Lower leg skin (tissue), 4 donors: ENCODE measurements around the gene NFRKB. TPM values are rescaled to one million over a fixed set of nuclear protein-coding genes. Genes with fewer than 3 reads are reported as not detected.

Experiments used
- DNase-seq, 2 donors: peaks; one replicate each; pipeline ENCODE4 v3.0.0-alpha.2; 2019; ENCODE audit warnings: low spot score in 2 of 2
- H3K4me3 ChIP-seq: fragments of 200-600 bp; sonication (generic); 2 replicates; pipeline ENCODE4 v1.5.1; 2017; ENCODE audit warnings: mild to moderate bottlenecking, low read depth; ENCODE audit not compliant: poor library complexity, severe bottlenecking
- POLR2A ChIP-seq, 2 donors: fragments of 450-650 bp; IDR thresholded peaks; one replicate each; pipeline ENCODE4 v1.6.1; 2016 to 2017; ENCODE audit warnings: antibody characterized with exemption in 2 of 2, mild to moderate bottlenecking in 1 of 2, moderate library complexity in 1 of 2
- WGBS, 2 donors: methylation state at CpG; one replicate each; pipeline ENCODE4 v1.1.5; 2018; 5-methylcytosine and 5-hydroxymethylcytosine counted together
- intact Hi-C: fragments of 100-400 bp; cut with DNase I; formaldehyde crosslinking; loops from one replicate; pipeline ENCODE4 v1.15.0; 2023; ENCODE audit warnings: low total_unique reads
- total RNA-seq, 4 donors: library from RNA; depleted of rRNA; stranded (reverse); fragments of >200 nt; gene quantifications; one replicate each; pipeline ENCODE4 v1.1.0, GENCODE V29; 2016
- TF ChIP-seq, protein P1 (sequence below), 3 donors: fragments of 450-650 bp; IDR thresholded peaks; one replicate each; pipeline ENCODE4 v1.5.1; 2016; ENCODE audit warnings: antibody characterized with exemption in 3 of 3, mild to moderate bottlenecking in 3 of 3, moderate library complexity in 2 of 3

The NFRKB gene
- total RNA-seq, 4 donors from 2014 or later: 41.9 to 57.1 (median 53.2) TPM

GRCh38 chr11:129918361-129918760, 23.0 kb upstream of the NFRKB start:
- WGBS, 2 donors: 95 to 96% methylated on average over 22 of the region's 22 CpGs
- no peak for DNase-seq
- intact Hi-C loops: no loop called here
- TF ChIP-seq, protein P1, sequence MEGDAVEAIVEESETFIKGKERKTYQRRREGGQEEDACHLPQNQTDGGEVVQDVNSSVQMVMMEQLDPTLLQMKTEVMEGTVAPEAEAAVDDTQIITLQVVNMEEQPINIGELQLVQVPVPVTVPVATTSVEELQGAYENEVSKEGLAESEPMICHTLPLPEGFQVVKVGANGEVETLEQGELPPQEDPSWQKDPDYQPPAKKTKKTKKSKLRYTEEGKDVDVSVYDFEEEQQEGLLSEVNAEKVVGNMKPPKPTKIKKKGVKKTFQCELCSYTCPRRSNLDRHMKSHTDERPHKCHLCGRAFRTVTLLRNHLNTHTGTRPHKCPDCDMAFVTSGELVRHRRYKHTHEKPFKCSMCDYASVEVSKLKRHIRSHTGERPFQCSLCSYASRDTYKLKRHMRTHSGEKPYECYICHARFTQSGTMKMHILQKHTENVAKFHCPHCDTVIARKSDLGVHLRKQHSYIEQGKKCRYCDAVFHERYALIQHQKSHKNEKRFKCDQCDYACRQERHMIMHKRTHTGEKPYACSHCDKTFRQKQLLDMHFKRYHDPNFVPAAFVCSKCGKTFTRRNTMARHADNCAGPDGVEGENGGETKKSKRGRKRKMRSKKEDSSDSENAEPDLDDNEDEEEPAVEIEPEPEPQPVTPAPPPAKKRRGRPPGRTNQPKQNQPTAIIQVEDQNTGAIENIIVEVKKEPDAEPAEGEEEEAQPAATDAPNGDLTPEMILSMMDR (IDR thresholded peaks at IDR 0.05): no peak
- TF ChIP-seq POLR2A (IDR thresholded peaks at IDR 0.05): no peak
- no peak overlapping the region for H3K4me3 ChIP-seq

DNA sequence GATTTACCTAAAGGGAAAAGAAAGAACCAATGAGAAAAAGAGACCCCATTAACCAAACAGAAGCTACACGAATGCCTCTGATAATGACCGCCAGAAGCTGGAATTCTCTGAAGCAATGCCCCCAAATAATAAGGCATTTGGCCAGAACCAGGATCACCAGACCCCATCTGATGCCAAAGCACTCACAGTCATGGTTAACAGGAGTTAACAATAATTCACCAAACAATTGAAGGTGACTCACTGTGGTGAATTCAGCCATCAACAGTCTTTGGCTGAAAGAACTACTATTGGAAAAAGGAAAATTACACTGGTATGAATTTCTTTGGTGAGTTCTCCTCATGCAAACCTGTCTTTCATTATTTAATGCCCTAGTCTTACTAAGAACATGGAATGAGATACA, 21.9 kb upstream of the NFRKB start:
- DNase-seq: no peak
- intact Hi-C loops: no loop called here
- no peak overlapping the region for H3K4me3 ChIP-seq
- TF ChIP-seq, protein P1 (IDR thresholded peaks at IDR 0.05): no peak
- TF ChIP-seq POLR2A (IDR thresholded peaks at IDR 0.05): no peak
- WGBS, 2 donors: 96 to 100% methylated on average over 2 of the region's 2 CpGs

DNA sequence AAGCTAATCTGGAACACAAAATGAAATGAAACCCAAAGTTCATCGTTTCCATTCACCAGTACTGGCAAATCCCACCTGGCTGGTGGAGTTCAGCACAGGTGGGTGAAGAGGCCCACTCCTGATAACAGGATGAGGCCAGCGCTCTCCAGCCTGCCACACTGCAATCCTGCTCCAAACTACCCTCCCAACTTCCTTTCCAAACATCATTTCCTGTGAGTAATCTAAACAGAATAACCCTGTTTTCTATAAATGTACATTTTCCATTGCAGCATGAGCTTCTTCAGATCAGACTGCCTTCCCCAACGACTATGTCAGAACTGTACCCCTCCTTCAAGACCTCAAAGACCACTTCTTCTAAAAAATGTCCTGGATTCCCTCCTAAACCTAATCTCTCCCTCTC, 15.9 kb upstream of the NFRKB start:
- TF ChIP-seq POLR2A (IDR thresholded peaks at IDR 0.05): no peak
- TF ChIP-seq, protein P1 (IDR thresholded peaks at IDR 0.05): no peak
- no peak for DNase-seq
- H3K4me3 ChIP-seq: no peak overlapping the region
- intact Hi-C loops: no loop called here
- WGBS, 2 donors: 72 to 73% methylated on average over 3 of the region's 3 CpGs

- no peak for TF ChIP-seq POLR2A (IDR thresholded peaks at IDR 0.05)
- TF ChIP-seq, protein P1 (IDR thresholded peaks at IDR 0.05): no peak
- WGBS, 2 donors: 88 to 94% methylated on average over 7 of the region's 7 CpGs
- DNase-seq: no peak
- intact Hi-C loops: no loop called here
- H3K4me3 ChIP-seq: no peak overlapping the region
These were observed 15.0 kb upstream of the NFRKB start for GRCh38 chr11:129910360-129910759.

- no peak overlapping the region for H3K4me3 ChIP-seq
- intact Hi-C loops: no loop called here
- TF ChIP-seq, protein P1 (IDR thresholded peaks at IDR 0.05): no peak
- TF ChIP-seq POLR2A (IDR thresholded peaks at IDR 0.05): no peak
- no peak for DNase-seq
- WGBS, 2 donors: 85 to 86% methylated on average over 8 of the region's 8 CpGs
These were observed 10.0 kb upstream of the NFRKB start for GRCh38 chr11:129905402-129905801.

DNA sequence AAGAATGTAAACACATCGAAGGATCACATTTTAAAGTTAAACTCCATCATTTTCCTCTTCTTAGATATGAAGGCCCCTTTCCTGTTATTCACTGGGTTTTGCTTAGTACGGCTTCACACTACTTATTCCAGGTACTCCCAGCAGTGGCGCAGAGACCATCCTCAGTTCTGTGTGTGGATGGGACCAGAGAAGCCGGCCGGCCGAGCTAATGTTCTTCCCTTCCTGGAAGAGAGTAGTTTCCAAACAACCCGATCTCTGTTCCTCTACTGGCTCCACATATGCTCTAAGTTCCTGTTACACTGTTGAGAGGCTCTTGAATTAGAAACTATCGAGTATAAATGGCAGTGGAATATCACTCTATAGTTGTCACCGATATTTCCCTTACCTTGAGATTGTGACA, 684 bp upstream of the NFRKB start:
- H3K4me3 ChIP-seq: peak overlapping the region; percentile 96
- DNase-seq: no peak
- intact Hi-C loops: no loop called here
- no peak for TF ChIP-seq POLR2A (IDR thresholded peaks at IDR 0.05)
- TF ChIP-seq, protein P1 (IDR thresholded peaks at IDR 0.05): no peak
- 63 to 69% methylated on average over 9 of the region's 9 CpGs for WGBS, 2 donors
